Measurements from ENCODE around the gene TRMT61B. TPM values are rescaled to one million over a fixed set of nuclear protein-coding genes. Genes with fewer than 3 reads are reported as not detected.

Gene TRMT61B
- total RNA-seq, result 10 to 100 TPM; 10.5 to 21.1 TPM
- 10 to 100 TPM in 1 of 2 donors, 1 to 10 TPM in 1; 9.6 to 30.7 TPM for polyA plus RNA-seq
- long read RNA-seq, donor 1, partial matches to known transcripts, result 0 of 2 reads
- long read RNA-seq, donor 1, other reads (novel, unspliced or antisense), result 0 of 2 reads
- long read RNA-seq, donor 2, partial matches to known transcripts, result 0 of 1 reads
- long read RNA-seq, donor 2, other reads (novel, unspliced or antisense), result 0 of 1 reads
- long read RNA-seq, donor 3, partial matches to known transcripts, result 0 of 4 reads
- long read RNA-seq, donor 3, other reads (novel, unspliced or antisense), result 0 of 4 reads
- long read RNA-seq, donor 4, partial matches to known transcripts, result 0 of 2 reads
- long read RNA-seq, donor 4, other reads (novel, unspliced or antisense), result 0 of 2 reads
- long read RNA-seq, donor 5, partial matches to known transcripts, result 5 of 7 reads
- long read RNA-seq, donor 5, other reads (novel, unspliced or antisense), result 0 of 7 reads

DNA sequence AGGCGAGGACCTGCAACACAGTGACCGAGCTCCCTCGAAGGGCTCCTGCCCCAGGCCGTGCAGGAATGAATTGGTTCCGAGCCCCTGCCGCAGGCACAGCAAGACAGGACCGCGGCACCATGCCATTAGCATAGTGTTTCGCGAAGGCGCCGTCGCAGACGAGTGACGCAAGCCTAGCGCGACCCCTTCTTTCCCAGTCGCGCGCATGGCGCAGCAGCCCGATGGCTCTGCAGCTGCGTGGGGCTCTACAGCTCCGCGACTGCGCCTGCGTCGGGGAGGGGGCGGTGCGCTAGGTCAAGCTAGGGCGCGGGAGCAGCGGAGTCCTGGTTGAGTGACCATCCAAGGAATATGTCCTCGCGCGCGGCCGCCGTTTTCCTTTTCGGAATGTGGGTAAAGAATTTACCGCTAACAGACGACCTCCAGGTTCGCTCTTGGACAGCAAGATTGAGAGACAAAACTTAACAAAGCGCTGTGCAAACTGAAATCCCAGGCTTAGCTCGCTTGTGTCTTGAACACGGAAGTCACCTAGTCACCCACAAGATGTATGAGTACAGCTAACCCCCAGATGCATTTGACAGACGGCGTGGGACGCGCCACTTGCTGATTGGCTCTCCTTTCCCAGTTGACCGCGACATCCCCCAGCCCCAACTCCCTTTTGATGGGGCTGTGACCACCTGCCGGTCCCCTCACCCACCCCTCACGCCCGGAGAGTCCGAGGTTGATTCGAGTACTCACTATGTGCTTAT is at the start of gene TRMT61B:
Gene TRMT61B (minus strand): TSS at position 164 of the 746 bp plus-strand sequence. CDS start 32 bp downstream, at position 132.
- Histone ChIP-seq H3K27me3 (ENCODE audit: control insufficient read depth in 3 of 3, insufficient read depth in 3 of 3, low read length in 2 of 3) (no peaks in the 10 kb centered on the region), H3K9ac (ENCODE audit: insufficient read depth in 1 of 2, low read length in 2 of 2) (peak within 1 kb of the TSS; percentile 84 to 96), H3K4me1 (ENCODE audit: control insufficient read depth in 5 of 5, insufficient read depth in 5 of 5, low read length in 5 of 5) (peaks cover 6 to 17% (median 9%) of the 10 kb centered on the region in 5 donors), H3K4me3 (peak within 1 kb of the TSS; percentile 61), H3K27ac (ENCODE audit: low read depth in 1 of 2, low read length in 1 of 2) (peak within 1 kb of the TSS; percentile 75 to 89), H3K36me3 (ENCODE audit: control insufficient read depth in 4 of 4, insufficient read depth in 4 of 4, low read length in 4 of 4) (peaks cover 0 to 6% (median 2%) of the 10 kb centered on the region in 4 donors), H3K9me3 (ENCODE audit: control insufficient read depth in 4 of 4, insufficient read depth in 3 of 4, low read length in 3 of 4) (no peaks in the 10 kb centered on the region)
- ATAC-seq (ENCODE audit: insufficient read depth, low FRiP score) (peak; percentile 99), DNase-seq (peak; percentile 96 to 99 (median 97))
- TF ChIP-seq, protein P1, sequence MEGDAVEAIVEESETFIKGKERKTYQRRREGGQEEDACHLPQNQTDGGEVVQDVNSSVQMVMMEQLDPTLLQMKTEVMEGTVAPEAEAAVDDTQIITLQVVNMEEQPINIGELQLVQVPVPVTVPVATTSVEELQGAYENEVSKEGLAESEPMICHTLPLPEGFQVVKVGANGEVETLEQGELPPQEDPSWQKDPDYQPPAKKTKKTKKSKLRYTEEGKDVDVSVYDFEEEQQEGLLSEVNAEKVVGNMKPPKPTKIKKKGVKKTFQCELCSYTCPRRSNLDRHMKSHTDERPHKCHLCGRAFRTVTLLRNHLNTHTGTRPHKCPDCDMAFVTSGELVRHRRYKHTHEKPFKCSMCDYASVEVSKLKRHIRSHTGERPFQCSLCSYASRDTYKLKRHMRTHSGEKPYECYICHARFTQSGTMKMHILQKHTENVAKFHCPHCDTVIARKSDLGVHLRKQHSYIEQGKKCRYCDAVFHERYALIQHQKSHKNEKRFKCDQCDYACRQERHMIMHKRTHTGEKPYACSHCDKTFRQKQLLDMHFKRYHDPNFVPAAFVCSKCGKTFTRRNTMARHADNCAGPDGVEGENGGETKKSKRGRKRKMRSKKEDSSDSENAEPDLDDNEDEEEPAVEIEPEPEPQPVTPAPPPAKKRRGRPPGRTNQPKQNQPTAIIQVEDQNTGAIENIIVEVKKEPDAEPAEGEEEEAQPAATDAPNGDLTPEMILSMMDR (IDR thresholded peaks at IDR 0.05; ENCODE audit: control extremely low read depth, extremely low read depth), result peak; percentile 2
- 0% methylated on average over 57 of the region's 57 CpGs for WGBS, 2 donors

DNA sequence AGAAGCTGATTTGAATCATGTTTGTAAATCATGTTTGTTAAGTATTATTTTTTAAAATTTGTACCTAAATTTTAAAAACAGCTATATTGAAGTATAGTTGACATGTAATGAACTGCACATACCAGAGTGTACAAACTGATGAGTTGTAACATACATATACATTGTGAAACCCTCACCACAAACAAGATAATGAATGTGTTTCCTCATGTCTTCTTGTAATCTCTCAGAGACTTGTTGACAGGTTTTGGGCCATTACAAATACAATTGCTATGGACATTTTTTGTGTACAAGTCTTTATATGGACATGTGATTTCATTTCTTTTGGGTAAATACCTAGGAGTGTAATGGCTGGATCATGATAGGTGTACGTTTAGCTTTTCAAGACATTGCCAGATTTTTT is 45.8 kb upstream of the TRMT61B start:
- 92 to 93% methylated on average over 1 of the region's 1 CpG for WGBS, 2 donors
- DNase-seq, result no peak
- peaks cover 8 to 38% (median 17%) of the 10 kb centered on the region in 4 donors for H3K36me3 ChIP-seq (ENCODE audit: control insufficient read depth in 4 of 4, insufficient read depth in 4 of 4, low read length in 4 of 4)
- H3K9ac ChIP-seq (ENCODE audit: insufficient read depth in 1 of 2, low read length in 2 of 2), result no peak overlapping the region
- no peaks in the 10 kb centered on the region for H3K9me3 ChIP-seq (ENCODE audit: control insufficient read depth in 4 of 4, insufficient read depth in 3 of 4, low read length in 3 of 4)
- ATAC-seq (ENCODE audit: insufficient read depth, low FRiP score), result no peak
- H3K4me1 ChIP-seq (ENCODE audit: control insufficient read depth in 5 of 5, insufficient read depth in 5 of 5, low read length in 5 of 5), result no peaks in the 10 kb centered on the region
- no peak overlapping the region for H3K27ac ChIP-seq (ENCODE audit: low read depth in 1 of 2, low read length in 1 of 2)
- no peak overlapping the region for H3K4me3 ChIP-seq
- no peaks in the 10 kb centered on the region for H3K27me3 ChIP-seq (ENCODE audit: control insufficient read depth in 3 of 3, insufficient read depth in 3 of 3, low read length in 2 of 3)
- TF ChIP-seq, protein P1 (IDR thresholded peaks at IDR 0.05; ENCODE audit: control extremely low read depth, extremely low read depth), result no peak

DNA sequence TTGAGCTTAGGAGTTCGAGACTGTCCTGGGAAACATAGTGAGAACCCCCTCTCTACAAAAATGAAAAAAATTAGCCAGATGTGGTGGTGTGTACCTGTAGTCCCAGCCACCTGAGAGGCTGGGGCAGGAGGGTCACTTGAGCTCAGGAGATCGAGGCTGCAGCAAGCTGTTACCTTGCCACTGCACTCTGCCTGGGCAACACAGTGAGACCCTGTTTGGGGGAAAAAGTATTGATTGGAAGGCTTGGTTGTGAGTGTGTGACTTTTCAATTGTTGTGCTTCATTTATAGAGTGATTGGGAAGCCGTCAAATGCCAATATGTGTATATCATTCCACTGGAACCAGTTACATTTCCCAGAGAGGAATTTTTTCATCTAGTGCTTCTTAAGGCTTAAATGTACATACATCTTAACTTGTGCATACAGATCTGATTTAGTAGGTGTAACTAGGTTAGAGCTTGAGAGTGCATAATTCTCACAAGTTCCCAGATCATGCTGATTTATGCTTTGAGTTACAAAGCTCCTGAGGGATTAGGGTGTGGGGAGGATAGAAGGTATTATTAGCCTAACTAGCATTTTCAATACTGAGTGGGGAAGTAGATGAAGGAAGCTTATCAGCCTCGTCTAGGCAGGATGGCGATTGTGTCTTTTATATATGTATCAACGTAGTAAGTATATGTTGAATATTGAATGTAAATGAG is 39.7 kb upstream of the TRMT61B start:
- peaks cover 12 to 56% (median 27%) of the 10 kb centered on the region in 4 donors for H3K36me3 ChIP-seq (ENCODE audit: control insufficient read depth in 4 of 4, insufficient read depth in 4 of 4, low read length in 4 of 4)
- 90 to 91% methylated on average over 6 of the region's 6 CpGs for WGBS, 2 donors

More for the DNA sequence above, 39.7 kb upstream of the TRMT61B start:
- no peak overlapping the region for H3K4me3 ChIP-seq
- no peak for DNase-seq
- no peaks in the 10 kb centered on the region for H3K9me3 ChIP-seq (ENCODE audit: control insufficient read depth in 4 of 4, insufficient read depth in 3 of 4, low read length in 3 of 4)
- no peak for ATAC-seq (ENCODE audit: insufficient read depth, low FRiP score)
- no peaks in the 10 kb centered on the region for H3K4me1 ChIP-seq (ENCODE audit: control insufficient read depth in 5 of 5, insufficient read depth in 5 of 5, low read length in 5 of 5)
- H3K27me3 ChIP-seq (ENCODE audit: control insufficient read depth in 3 of 3, insufficient read depth in 3 of 3, low read length in 2 of 3), result no peaks in the 10 kb centered on the region
- TF ChIP-seq, protein P1 (IDR thresholded peaks at IDR 0.05; ENCODE audit: control extremely low read depth, extremely low read depth), result no peak
- H3K9ac ChIP-seq (ENCODE audit: insufficient read depth in 1 of 2, low read length in 2 of 2), result no peak overlapping the region
- H3K27ac ChIP-seq (ENCODE audit: low read depth in 1 of 2, low read length in 1 of 2), result no peak overlapping the region

All from lung (tissue), 16 donors.